HCT116 (cell line): ENCODE data around the gene GPM6B.

Experiments
- CTCF ChIP-seq, 3 experiments: fragments of 200-600 bp in 1 of 3; sonication (generic) in 1 of 3; IDR thresholded peaks in 2 of 3; conservative IDR thresholded peaks in 1 of 3; 2 replicates each; pipeline ENCODE4 v1.5.1; 2012 to 2017; ENCODE audit warnings: low read depth in 2 of 3, low read length in 2 of 3, antibody characterized with exemption in 1 of 3, borderline replicate concordance in 1 of 3, control low read depth in 1 of 3, mild to moderate bottlenecking in 1 of 3, mixed read lengths in 1 of 3, mixed run types in 1 of 3, moderate library complexity in 1 of 3; ENCODE audit not compliant: insufficient read depth in 1 of 3
- EZH2 ChIP-seq: fragments of 200-600 bp; sonication (generic); IDR thresholded peaks from 2 replicates; pipeline ENCODE4 v1.6.1; 2017; ENCODE audit warnings: antibody characterized with exemption, mixed run types

DNA sequence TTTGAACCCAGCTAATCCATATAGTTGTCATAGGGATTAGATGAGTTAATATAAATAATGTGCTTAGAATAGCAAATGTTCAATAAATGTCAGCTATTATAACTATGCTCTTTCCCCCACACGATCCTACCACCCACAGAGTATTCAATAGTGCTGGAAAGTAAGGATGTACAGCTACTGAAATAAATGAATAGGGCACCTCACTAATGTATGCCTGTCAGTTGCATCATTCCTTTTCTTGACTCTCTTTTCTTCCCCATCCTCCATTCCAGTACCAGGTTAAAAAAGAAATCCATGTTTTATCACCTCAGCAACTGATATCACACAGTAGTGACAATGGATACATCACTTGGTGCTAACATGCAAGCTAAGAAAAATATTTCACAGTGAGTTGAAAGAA, 42.8 kb upstream of the GPM6B start:
- TF ChIP-seq CTCF (IDR thresholded peaks at IDR 0.05 in 2 of 3, conservative IDR thresholded peaks at IDR 0.05 in 1 of 3; ENCODE audit: borderline replicate concordance in 1 of 3, insufficient read depth in 1 of 3, low read depth in 2 of 3, low read length in 2 of 3) (no peak), EZH2 (no peak)
